Measurements from ENCODE around the gene ERVFRD-1.

GRCh38 chr6:11140056-11140455, 28.5 kb upstream of the ERVFRD-1 start:
- TF ChIP-seq CTCF (IDR thresholded peaks at IDR 0.05 in 4 of 5, conservative IDR thresholded peaks at IDR 0.05 in 1 of 5) (no peak), POLR2A (IDR thresholded peaks at IDR 0.05) (no peak)

All from gastrocnemius medialis (tissue), 4 donors.